ENCODE results near the gene USP47. TPM values are rescaled to one million over a fixed set of nuclear protein-coding genes. Genes with fewer than 3 reads are reported as not detected.

Gene USP47
- total and polyA plus RNA-seq, 12 donors, result 36.9 to 107 (median 43.0) TPM

- Histone ChIP-seq H3K4me1 (replicated peaks in 1 of 2) (peaks cover 6 to 9% of the 10 kb centered on the region in 2 donors), H3K9me3 (replicated peaks in 1 of 3) (peaks cover 0 to 5% (median 0%) of the 10 kb centered on the region in 3 donors), H3K27ac (no peak overlapping the region), H3K36me3 (replicated peaks in 1 of 2) (peaks cover 0 to 31% of the 10 kb centered on the region in 2 donors), H3K4me3 (no peak overlapping the region), H3K27me3 (no peaks in the 10 kb centered on the region)
- TF ChIP-seq, protein P1, sequence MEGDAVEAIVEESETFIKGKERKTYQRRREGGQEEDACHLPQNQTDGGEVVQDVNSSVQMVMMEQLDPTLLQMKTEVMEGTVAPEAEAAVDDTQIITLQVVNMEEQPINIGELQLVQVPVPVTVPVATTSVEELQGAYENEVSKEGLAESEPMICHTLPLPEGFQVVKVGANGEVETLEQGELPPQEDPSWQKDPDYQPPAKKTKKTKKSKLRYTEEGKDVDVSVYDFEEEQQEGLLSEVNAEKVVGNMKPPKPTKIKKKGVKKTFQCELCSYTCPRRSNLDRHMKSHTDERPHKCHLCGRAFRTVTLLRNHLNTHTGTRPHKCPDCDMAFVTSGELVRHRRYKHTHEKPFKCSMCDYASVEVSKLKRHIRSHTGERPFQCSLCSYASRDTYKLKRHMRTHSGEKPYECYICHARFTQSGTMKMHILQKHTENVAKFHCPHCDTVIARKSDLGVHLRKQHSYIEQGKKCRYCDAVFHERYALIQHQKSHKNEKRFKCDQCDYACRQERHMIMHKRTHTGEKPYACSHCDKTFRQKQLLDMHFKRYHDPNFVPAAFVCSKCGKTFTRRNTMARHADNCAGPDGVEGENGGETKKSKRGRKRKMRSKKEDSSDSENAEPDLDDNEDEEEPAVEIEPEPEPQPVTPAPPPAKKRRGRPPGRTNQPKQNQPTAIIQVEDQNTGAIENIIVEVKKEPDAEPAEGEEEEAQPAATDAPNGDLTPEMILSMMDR (IDR thresholded peaks at IDR 0.05), result peak; percentile 28 to 80 (median 72)
- no peak for TF ChIP-seq POLR2A (IDR thresholded peaks at IDR 0.05)
- WGBS, 4 donors, result 52 to 59% (median 56%) methylated on average over 5 of the region's 5 CpGs
- peak; percentile 20 to 53 (median 30) for DNase-seq
- intact Hi-C loops (cut with DNase I), result loop anchor here (5.0 to 10.0 kb wide), 3 partner anchors 111 to 303 kb away; no protein-coding TSS in a partner anchor
Measured at GRCh38 chr11:11931461-11932055, 89.8 kb downstream of the USP47 start.

DNA sequence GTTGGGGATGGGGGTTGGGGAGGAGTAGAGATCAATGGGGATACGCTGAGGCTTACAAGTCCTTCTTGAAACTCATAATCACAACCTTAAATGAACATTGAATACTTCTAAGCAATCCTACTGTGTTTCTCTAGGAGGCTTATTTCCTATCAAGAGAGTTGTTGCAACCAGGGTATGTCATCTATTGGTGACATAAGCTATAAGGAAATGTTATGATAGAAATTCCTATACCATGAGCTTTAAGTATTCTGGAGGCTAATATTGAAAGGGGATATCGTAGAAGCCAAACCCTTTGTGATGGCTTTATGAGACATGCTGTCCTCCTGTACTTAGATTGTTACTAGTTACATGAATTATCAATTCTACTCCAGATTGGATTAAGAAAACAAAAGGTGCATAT is 93.8 kb downstream of the USP47 start:
- TF ChIP-seq, protein P1 (IDR thresholded peaks at IDR 0.05), result no peak
- peaks cover 0 to 44% of the 10 kb centered on the region in 2 donors for H3K36me3 ChIP-seq (replicated peaks in 1 of 2)

GRCh38 chr11:11937433-11937832 is 95.7 kb downstream of the USP47 start:
- intact Hi-C loops (cut with DNase I), result loop anchor here (10.0 kb wide), 2 partner anchors 107 to 297 kb away; no protein-coding TSS in a partner anchor
- Histone ChIP-seq H3K27me3 (no peaks in the 10 kb centered on the region), H3K4me1 (replicated peaks in 1 of 2) (no peaks in the 10 kb centered on the region), H3K4me3 (no peak overlapping the region), H3K36me3 (replicated peaks in 1 of 2) (peaks cover 0 to 52% of the 10 kb centered on the region in 2 donors), H3K27ac (no peak overlapping the region), H3K9me3 (replicated peaks in 1 of 3) (no peaks in the 10 kb centered on the region)
- DNase-seq, result no peak
- TF ChIP-seq, protein P1 (IDR thresholded peaks at IDR 0.05), result no peak
- TF ChIP-seq POLR2A (IDR thresholded peaks at IDR 0.05), result no peak
- 76 to 80% (median 79%) methylated on average over 3 of the region's 3 CpGs for WGBS, 4 donors

More for the DNA sequence above, 93.8 kb downstream of the USP47 start:
- Histone ChIP-seq H3K27ac (no peak overlapping the region), H3K4me3 (no peak overlapping the region), H3K4me1 (replicated peaks in 1 of 2) (peaks cover 5 to 6% of the 10 kb centered on the region in 2 donors), H3K9me3 (replicated peaks in 1 of 3) (no peaks in the 10 kb centered on the region), H3K27me3 (no peaks in the 10 kb centered on the region)
- WGBS, 4 donors, result 92 to 97% (median 95%) methylated on average over 2 of the region's 2 CpGs
- intact Hi-C loops (cut with DNase I), result loop anchor here (10.0 kb wide), 2 partner anchors 109 to 299 kb away; no protein-coding TSS in a partner anchor
- no peak for DNase-seq

DNA sequence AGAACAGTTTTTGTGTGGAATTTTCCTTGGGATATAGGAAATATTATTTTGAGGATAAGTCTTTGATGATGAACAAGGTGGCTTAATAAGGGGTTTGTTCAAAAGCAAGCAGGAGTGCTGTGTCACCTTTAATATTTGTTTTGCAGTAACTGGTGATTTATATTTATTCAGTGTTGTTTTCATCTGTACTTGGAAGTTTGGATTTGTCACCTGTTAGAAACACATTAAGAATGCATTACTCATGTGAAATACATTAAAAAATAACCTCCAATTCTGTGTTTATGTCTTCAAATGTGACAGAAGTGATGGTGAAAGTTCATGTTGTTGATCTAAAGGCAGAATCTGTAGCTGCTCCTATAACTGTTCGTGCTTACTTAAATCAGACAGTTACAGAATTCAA is 96.2 kb downstream of the USP47 start:
- WGBS, 4 donors, result 91 to 100% (median 98%) methylated on average over 1 of the region's 1 CpG
- H3K27me3 ChIP-seq, result no peaks in the 10 kb centered on the region
- no peaks in the 10 kb centered on the region for H3K4me1 ChIP-seq (replicated peaks in 1 of 2)
- no peak overlapping the region for H3K4me3 ChIP-seq
- peaks cover 0 to 58% of the 10 kb centered on the region in 2 donors for H3K36me3 ChIP-seq (replicated peaks in 1 of 2)
- TF ChIP-seq, protein P1 (IDR thresholded peaks at IDR 0.05), result no peak
- no peak for TF ChIP-seq POLR2A (IDR thresholded peaks at IDR 0.05)
- intact Hi-C loops (cut with DNase I), result loop anchor here (10.0 kb wide), 2 partner anchors 107 to 297 kb away; no protein-coding TSS in a partner anchor
- H3K9me3 ChIP-seq (replicated peaks in 1 of 3), result no peaks in the 10 kb centered on the region
- no peak overlapping the region for H3K27ac ChIP-seq
- DNase-seq, result no peak
